ENCODE results near the gene NTNG1.

GRCh38 chr1:107091418-107091817 is 49.4 kb upstream of the NTNG1 start:
- TF ChIP-seq, protein P1, sequence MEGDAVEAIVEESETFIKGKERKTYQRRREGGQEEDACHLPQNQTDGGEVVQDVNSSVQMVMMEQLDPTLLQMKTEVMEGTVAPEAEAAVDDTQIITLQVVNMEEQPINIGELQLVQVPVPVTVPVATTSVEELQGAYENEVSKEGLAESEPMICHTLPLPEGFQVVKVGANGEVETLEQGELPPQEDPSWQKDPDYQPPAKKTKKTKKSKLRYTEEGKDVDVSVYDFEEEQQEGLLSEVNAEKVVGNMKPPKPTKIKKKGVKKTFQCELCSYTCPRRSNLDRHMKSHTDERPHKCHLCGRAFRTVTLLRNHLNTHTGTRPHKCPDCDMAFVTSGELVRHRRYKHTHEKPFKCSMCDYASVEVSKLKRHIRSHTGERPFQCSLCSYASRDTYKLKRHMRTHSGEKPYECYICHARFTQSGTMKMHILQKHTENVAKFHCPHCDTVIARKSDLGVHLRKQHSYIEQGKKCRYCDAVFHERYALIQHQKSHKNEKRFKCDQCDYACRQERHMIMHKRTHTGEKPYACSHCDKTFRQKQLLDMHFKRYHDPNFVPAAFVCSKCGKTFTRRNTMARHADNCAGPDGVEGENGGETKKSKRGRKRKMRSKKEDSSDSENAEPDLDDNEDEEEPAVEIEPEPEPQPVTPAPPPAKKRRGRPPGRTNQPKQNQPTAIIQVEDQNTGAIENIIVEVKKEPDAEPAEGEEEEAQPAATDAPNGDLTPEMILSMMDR (IDR thresholded peaks at IDR 0.05; ENCODE audit: borderline replicate concordance, extremely low read depth, low read length, poor library complexity, severe bottlenecking) = no peak
- no peak for TF ChIP-seq EZH2 (IDR thresholded peaks at IDR 0.05; ENCODE audit: borderline replicate concordance, low read depth, low read length, severe bottlenecking)

Measured in DND-41 (cell line).